Nephron progenitor cell (in vitro differentiated cells): Measurements from ENCODE around the gene STIP1.
"Not testable (repeated sequence)": the region's sequence is repeated elsewhere in the genome, so short reads cannot be mapped to it uniquely, and the experiment has no call there.

Experiments used
- DNase-seq: peaks from one replicate; pipeline ENCODE4 v3.0.0; 2021
- H3K27ac Mint-ChIP-seq: 2 replicates; pipeline ENCODE4 v1.8.0; 2021; ENCODE audit warnings: mild to moderate bottlenecking, moderate library complexity, mixed read lengths
- H3K27me3 Mint-ChIP-seq: 2 replicates; pipeline ENCODE4 v1.8.0; 2021; ENCODE audit warnings: mild to moderate bottlenecking, low read depth, mixed read lengths; ENCODE audit not compliant: poor library complexity
- H3K36me3 Mint-ChIP-seq: 2 replicates; pipeline ENCODE4 v1.8.0; 2021; ENCODE audit warnings: low read depth, mixed read lengths
- H3K4me1 Mint-ChIP-seq: 2 replicates; pipeline ENCODE4 v1.8.0; 2021; ENCODE audit warnings: mixed read lengths
- H3K4me3 Mint-ChIP-seq: 2 replicates; pipeline ENCODE4 v1.8.0; 2021; ENCODE audit warnings: mild to moderate bottlenecking, moderate library complexity, mixed read lengths
- H3K9me3 Mint-ChIP-seq: 2 replicates; pipeline ENCODE4 v1.8.0; 2021; ENCODE audit warnings: mild to moderate bottlenecking, moderate library complexity, mixed read lengths
- TF ChIP-seq, protein P1 (sequence below): fragments of 200-600 bp; sonication (generic); IDR thresholded peaks from 2 replicates; pipeline ENCODE4 v1.5.0; 2021; ENCODE audit warnings: antibody characterized with exemption

STIP1 gene

DNA sequence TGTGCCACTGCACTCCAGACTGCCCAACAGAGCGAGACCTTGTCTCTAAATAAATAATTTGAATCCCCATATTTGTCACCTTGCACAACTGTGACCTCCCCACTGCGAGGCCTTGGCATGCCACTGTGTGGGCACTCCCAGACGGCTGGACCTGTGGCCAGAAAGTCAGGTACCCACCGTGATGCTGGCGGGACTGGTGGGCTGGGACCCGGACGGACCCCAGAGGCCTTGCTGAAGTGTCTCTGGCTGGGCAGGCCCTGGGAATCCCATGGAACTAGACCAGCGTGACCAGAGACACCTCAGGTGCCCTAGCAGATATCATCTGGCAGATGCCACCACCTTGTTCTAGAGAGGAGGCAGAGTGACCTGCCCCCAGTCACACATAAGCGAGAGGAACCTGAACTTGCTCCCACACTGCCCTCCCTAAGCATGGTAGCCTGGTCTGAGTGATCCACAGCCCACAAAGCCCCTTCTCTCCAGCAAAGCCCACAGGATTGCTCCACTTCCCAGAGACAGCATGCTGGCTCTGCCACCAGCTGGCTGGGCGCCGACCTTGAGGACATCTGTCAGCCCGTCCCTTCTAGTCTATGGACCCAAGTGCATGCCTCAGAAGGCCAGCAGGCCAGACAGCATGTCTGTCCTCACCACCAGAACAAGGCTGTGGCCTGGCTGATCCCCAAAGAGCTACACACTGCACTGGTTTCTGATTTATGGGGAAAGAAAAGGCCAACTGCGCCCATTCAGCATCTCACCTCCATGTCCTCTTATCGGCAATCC lies 29.5 kb upstream of the STIP1 start:
- peaks cover 24% of the 10 kb centered on the region for H3K4me1 Mint-ChIP-seq
- H3K36me3 Mint-ChIP-seq: peaks cover 5% of the 10 kb centered on the region
- H3K27me3 Mint-ChIP-seq: peaks cover 17% of the 10 kb centered on the region
- no peak overlapping the region for H3K27ac Mint-ChIP-seq
- no peaks in the 10 kb centered on the region for H3K9me3 Mint-ChIP-seq
- TF ChIP-seq, protein P1, sequence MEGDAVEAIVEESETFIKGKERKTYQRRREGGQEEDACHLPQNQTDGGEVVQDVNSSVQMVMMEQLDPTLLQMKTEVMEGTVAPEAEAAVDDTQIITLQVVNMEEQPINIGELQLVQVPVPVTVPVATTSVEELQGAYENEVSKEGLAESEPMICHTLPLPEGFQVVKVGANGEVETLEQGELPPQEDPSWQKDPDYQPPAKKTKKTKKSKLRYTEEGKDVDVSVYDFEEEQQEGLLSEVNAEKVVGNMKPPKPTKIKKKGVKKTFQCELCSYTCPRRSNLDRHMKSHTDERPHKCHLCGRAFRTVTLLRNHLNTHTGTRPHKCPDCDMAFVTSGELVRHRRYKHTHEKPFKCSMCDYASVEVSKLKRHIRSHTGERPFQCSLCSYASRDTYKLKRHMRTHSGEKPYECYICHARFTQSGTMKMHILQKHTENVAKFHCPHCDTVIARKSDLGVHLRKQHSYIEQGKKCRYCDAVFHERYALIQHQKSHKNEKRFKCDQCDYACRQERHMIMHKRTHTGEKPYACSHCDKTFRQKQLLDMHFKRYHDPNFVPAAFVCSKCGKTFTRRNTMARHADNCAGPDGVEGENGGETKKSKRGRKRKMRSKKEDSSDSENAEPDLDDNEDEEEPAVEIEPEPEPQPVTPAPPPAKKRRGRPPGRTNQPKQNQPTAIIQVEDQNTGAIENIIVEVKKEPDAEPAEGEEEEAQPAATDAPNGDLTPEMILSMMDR: no peak
- H3K4me3 Mint-ChIP-seq: no peak overlapping the region
- DNase-seq: no peak

DNA sequence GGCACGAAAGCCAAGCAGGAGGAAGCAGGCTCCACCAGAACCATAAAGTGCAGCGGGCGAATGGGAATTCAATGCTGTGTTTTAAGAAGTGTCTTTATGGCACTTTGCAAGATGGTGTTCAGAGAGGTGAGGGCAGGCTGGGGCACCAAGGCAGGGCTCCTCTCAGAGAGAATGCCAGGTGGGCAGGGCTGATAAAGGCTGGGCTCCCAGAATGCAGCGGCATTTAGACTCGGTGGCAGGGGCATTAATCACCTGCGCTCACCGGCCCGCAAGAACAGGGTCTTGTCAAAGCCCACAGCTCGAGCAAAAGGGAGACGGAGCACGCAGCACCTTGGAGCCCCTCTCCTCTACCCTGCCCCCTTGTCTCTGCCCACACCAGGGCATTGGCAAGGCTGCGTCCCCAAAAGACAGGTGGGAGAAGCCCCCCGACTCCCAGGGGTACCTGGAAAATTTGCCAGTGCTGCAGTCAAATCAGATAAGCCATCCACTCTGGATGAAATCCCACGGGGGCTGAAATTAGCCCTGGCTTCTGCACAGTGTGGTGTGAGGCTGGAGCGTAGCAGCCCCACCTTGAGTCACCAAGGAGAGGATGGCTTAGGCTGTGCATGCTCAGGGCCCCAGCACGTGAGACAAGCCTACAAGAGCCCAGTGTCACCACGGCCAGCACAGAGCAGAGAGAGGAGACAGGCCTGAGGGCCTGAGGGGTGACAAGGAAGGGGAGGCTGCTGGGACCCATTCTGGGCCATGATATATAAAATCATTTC lies 28.2 kb upstream of the STIP1 start:
- no peak overlapping the region for H3K4me3 Mint-ChIP-seq
- H3K27ac Mint-ChIP-seq: no peak overlapping the region
- peaks cover 17% of the 10 kb centered on the region for H3K27me3 Mint-ChIP-seq
- no peak for DNase-seq
- H3K36me3 Mint-ChIP-seq: peaks cover 5% of the 10 kb centered on the region
- TF ChIP-seq, protein P1: no peak
- peaks cover 24% of the 10 kb centered on the region for H3K4me1 Mint-ChIP-seq
- no peaks in the 10 kb centered on the region for H3K9me3 Mint-ChIP-seq

DNA sequence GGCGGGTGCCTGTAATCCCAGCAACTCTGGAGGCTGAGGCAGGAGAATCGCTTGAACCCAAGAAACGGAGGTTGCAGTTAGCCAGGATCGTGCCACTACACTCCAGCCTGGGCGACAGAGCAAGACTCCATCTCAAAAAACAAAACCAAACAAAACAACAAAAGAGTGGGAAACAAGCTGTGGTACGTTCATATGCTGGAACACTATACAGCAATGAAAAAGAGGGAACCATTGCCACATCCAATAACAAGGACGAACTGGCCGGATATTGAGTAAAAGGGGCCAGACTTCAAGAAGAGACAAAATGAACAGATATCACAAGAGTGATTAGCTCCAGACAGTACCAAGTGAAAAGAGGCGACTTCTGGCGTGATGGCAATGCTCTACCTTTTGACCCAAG lies 24.9 kb upstream of the STIP1 start:
- DNase-seq: no peak
- H3K4me3 Mint-ChIP-seq: no peak overlapping the region
- peaks cover 29% of the 10 kb centered on the region for H3K4me1 Mint-ChIP-seq
- TF ChIP-seq, protein P1: no peak
- no peaks in the 10 kb centered on the region for H3K9me3 Mint-ChIP-seq
- peaks cover 5% of the 10 kb centered on the region for H3K36me3 Mint-ChIP-seq
- H3K27ac Mint-ChIP-seq: no peak overlapping the region
- H3K27me3 Mint-ChIP-seq: no peaks in the 10 kb centered on the region

DNA sequence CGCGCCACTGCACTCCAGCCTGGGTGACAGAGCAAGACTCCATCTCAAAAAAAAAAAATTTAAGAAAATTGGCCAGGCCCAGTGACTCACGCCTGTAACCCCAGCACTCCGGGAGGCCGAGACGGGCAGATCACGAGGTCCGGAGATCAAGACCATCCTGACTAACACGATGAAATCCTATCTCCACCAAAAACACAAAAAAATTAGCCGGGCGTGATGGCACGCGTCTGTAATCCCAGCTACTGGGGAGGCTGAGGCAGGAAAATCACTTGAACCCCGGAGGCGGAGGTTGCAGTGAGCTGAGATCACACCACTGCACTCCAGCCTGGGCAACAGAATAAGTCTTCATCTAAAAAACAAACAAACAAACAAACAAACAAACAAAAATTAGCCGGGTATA lies 23.2 kb upstream of the STIP1 start:
- DNase-seq, H3K27ac Mint-ChIP-seq, H3K4me3 Mint-ChIP-seq, H3K36me3 Mint-ChIP-seq, H3K27me3 Mint-ChIP-seq, H3K9me3 Mint-ChIP-seq: not testable (repeated sequence)
- H3K4me1 Mint-ChIP-seq: peaks cover 30% of the 10 kb centered on the region

DNA sequence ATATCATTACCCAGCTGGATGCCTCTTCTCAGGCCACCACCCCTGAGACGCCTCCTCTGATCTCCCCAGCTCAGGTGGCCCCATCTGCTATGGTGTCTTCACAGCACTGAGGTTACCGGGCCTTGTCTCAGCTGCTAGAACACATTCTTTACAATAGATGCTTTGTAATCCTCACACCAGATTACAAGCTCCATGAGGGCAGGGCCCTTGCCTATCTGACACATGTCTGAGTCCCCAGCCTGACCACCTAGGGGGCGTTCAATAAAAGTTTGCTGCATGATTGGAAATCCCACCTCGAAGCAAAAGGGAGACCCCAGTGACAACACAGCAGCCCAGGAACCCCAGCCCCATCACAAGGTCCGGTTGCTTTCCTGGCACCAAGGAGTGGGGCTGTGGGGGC lies 22.0 kb upstream of the STIP1 start:
- Mint-ChIP-seq H3K36me3 (peaks cover 5% of the 10 kb centered on the region), H3K4me1 (peaks cover 25% of the 10 kb centered on the region), H3K4me3 (no peak overlapping the region), H3K27me3 (peaks cover 3% of the 10 kb centered on the region), H3K27ac (no peak overlapping the region), H3K9me3 (no peaks in the 10 kb centered on the region)
- no peak for DNase-seq
- TF ChIP-seq, protein P1: no peak

DNA sequence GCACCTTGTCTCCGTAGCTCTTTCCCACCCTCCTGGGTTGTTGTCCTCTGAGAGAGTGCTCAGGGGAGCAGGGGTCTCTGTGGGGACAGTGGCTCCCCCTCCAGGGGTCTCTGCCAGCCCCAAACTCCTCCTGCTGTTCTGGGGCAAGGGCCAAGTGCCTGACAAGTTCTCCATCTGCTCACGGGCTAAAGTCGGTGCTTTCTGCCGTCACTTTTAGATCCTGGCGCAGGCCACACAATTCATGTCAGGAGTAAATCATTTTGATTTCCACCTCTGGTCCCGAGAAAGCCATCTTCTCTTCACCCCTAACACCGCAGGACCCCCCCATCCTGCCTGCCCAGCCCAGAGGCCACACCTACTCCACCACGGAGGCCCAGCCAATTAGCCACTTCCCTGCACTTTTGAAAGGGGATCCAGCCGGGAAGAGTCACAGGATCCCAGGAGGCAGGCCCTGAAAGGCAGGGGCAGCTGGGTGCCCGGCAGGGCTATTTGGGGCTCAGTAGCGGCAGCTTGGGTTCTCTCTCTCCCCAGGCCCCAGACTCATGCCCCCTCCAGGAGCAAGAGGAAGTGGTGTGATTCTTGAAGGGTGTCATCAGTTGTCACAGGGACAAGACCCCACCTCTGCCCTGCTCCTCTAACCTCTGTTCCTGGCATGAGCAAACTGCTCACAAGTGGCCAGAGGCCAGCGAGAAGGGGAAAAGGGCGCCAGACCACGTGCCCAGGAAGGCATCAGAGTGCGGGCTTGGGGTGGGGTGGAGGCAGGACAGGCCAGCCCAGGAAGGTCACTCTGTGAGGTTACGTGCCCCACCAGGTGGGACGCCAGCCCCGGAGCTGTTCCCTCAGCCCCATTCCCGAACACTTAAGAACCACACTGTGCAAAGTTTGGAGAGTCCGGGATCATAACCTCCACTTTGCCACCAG lies 21.3 kb upstream of the STIP1 start:
- peaks cover 7% of the 10 kb centered on the region for H3K36me3 Mint-ChIP-seq
- H3K4me3 Mint-ChIP-seq: peak overlapping the region; percentile 73
- DNase-seq: peak; percentile 44
- TF ChIP-seq, protein P1: no peak
- peaks cover 3% of the 10 kb centered on the region for H3K27me3 Mint-ChIP-seq
- H3K4me1 Mint-ChIP-seq: peaks cover 25% of the 10 kb centered on the region
- peaks cover under 1% of the 10 kb centered on the region for H3K9me3 Mint-ChIP-seq
- H3K27ac Mint-ChIP-seq: no peak overlapping the region
